AG09309 (cell line): ENCODE data around the gene PGM2L1.
"Not testable (repeated sequence)": the region's sequence is repeated elsewhere in the genome, so short reads cannot be mapped to it uniquely, and the experiment has no call there.

ENCODE experiments used
- DNase-seq: peaks from one replicate; pipeline ENCODE4 v3.0.0-alpha.2; 2010; ENCODE audit warnings: low read depth
- H3K4me3 ChIP-seq: 2 replicates; pipeline ENCODE4 v1.5.1; 2011; ENCODE audit warnings: mild to moderate bottlenecking, low read depth, low read length, moderate library complexity; ENCODE audit not compliant: control insufficient read depth
- TF ChIP-seq, protein P1 (sequence below): IDR thresholded peaks from 2 replicates; pipeline ENCODE4 v1.5.1; 2011; ENCODE audit warnings: mild to moderate bottlenecking, low read depth, low read length, inconsistent platforms; ENCODE audit not compliant: insufficient read depth, control insufficient read depth; ENCODE audit errors: missing control alignments

Gene PGM2L1

GRCh38 chr11:74418509-74418895 is 20.3 kb upstream of the PGM2L1 start:
- no peak overlapping the region for H3K4me3 ChIP-seq
- TF ChIP-seq, protein P1, sequence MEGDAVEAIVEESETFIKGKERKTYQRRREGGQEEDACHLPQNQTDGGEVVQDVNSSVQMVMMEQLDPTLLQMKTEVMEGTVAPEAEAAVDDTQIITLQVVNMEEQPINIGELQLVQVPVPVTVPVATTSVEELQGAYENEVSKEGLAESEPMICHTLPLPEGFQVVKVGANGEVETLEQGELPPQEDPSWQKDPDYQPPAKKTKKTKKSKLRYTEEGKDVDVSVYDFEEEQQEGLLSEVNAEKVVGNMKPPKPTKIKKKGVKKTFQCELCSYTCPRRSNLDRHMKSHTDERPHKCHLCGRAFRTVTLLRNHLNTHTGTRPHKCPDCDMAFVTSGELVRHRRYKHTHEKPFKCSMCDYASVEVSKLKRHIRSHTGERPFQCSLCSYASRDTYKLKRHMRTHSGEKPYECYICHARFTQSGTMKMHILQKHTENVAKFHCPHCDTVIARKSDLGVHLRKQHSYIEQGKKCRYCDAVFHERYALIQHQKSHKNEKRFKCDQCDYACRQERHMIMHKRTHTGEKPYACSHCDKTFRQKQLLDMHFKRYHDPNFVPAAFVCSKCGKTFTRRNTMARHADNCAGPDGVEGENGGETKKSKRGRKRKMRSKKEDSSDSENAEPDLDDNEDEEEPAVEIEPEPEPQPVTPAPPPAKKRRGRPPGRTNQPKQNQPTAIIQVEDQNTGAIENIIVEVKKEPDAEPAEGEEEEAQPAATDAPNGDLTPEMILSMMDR = no peak
- DNase-seq = peak; percentile 55

- H3K4me3 ChIP-seq = no peak overlapping the region
- DNase-seq = no peak
- TF ChIP-seq, protein P1 = no peak
These were observed 19.8 kb upstream of the PGM2L1 start for GRCh38 chr11:74417860-74418508.

DNA sequence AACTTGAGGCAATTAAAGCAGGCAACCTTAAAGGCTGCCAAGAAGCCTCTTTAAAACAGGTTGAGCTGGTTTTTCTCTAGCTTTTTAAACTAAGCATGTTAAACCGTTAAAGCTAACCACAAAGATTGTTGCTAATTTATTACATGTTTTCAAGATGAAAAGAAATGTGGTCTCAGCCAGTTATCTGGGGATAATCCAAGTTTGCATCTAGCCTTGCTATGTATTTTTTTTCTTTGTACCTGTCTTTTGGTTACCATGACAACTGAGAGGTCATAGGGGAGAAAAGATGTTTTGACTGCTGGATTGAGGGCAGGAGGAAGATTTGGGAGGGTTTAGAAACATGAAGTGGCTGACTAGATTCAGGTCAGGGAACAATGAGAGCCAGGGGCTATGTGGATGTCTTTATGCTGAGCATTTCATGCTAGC is 19.2 kb upstream of the PGM2L1 start:
- no peak for DNase-seq
- H3K4me3 ChIP-seq = no peak overlapping the region
- TF ChIP-seq, protein P1 = no peak

GRCh38 chr11:74416974-74417373 is 18.7 kb upstream of the PGM2L1 start:
- DNase-seq, H3K4me3 ChIP-seq: not testable (repeated sequence)

- TF ChIP-seq, protein P1 = no peak
- no peak for DNase-seq
- H3K4me3 ChIP-seq = no peak overlapping the region
These were observed 14.6 kb upstream of the PGM2L1 start for GRCh38 chr11:74412733-74413359.

DNA sequence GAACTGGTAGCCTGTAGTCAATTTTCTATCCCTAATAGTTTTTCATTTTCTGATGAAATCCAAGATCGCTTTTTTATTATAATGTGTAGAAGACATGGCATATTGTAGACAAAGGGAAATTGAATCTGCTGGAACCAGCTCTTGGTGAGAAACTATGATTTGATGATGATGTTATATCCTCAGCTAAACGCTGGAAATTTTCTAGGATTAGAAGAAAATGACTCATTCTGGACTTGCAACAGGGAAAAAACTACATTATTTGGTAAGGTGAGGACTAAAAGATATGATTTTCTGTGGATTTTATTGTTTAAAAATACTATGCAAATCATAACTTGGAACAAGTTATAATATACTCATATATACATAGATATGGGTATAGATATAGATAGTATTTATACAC is 14.1 kb upstream of the PGM2L1 start:
- H3K4me3 ChIP-seq = no peak overlapping the region
- TF ChIP-seq, protein P1 = no peak
- no peak for DNase-seq

DNA sequence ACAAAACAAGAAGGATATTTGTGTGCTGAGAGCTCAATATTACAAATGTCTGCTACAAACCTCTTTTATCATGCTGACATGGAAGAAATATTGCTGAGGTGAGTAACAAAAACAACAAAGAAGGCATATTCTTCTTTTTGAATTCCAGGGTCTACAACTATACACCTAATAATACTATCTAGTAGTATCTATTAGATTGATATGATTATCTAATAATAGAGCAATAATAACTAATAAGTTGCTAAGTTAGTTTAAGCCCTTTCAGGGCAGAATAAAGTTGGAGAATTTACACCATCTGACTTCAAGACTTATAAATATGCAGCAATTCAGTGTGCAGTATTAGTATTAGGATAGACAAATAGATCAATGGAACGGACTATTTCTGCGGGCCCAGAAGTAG is 11.4 kb upstream of the PGM2L1 start:
- no peak overlapping the region for H3K4me3 ChIP-seq
- no peak for DNase-seq
- TF ChIP-seq, protein P1 = no peak
